ENCODE data around the gene TSHZ2. TPM values are rescaled to one million over a fixed set of nuclear protein-coding genes. Genes with fewer than 3 reads are reported as not detected.

The TSHZ2 gene
- total RNA-seq, 4 donors from 2014 or later, result 28.6 to 40.1 (median 35.5) TPM

DNA sequence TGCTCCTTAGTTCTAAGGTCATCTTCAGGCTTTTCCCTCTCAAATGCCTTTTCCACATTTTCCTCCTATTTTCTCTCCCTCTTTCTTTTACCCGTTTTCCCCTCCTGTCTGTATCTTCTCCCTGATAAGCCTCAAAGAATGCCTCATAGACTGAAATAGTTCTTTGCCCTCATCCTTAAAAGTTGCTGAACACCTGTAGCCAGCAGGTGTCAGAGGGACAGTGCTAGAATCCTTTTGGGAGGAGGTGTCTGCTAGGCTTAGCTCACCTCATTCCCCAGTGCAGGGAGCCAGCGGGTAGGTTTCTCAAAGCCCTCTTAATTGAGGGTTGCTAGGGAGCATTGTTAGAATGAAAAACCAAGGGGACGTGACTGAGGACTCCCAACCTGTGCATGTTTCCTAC lies 204.0 kb downstream of the TSHZ2 start:
- TF ChIP-seq, protein P1, sequence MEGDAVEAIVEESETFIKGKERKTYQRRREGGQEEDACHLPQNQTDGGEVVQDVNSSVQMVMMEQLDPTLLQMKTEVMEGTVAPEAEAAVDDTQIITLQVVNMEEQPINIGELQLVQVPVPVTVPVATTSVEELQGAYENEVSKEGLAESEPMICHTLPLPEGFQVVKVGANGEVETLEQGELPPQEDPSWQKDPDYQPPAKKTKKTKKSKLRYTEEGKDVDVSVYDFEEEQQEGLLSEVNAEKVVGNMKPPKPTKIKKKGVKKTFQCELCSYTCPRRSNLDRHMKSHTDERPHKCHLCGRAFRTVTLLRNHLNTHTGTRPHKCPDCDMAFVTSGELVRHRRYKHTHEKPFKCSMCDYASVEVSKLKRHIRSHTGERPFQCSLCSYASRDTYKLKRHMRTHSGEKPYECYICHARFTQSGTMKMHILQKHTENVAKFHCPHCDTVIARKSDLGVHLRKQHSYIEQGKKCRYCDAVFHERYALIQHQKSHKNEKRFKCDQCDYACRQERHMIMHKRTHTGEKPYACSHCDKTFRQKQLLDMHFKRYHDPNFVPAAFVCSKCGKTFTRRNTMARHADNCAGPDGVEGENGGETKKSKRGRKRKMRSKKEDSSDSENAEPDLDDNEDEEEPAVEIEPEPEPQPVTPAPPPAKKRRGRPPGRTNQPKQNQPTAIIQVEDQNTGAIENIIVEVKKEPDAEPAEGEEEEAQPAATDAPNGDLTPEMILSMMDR (IDR thresholded peaks at IDR 0.05; ENCODE audit: low read depth), result no peak

DNA sequence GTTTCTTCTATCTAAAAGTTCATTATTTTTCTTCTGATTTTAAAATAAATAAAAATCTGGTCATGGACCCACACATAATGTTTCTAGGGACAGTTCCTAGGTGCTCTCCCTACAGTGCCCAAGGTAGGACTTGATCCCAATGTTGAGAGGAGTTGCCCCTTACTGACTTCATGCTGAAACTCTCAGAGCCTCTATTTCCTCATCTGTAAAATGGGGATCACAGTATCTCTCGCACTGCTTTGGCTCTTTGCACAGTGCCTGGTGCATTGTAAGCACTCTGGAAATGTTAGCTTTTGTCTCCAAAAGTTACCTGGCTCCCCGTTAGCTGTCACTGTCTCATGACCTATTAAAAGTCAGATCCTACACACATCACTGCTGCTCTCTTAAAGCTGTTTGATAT lies 205.5 kb downstream of the TSHZ2 start:
- TF ChIP-seq, protein P1 (IDR thresholded peaks at IDR 0.05; ENCODE audit: low read depth), result no peak

DNA sequence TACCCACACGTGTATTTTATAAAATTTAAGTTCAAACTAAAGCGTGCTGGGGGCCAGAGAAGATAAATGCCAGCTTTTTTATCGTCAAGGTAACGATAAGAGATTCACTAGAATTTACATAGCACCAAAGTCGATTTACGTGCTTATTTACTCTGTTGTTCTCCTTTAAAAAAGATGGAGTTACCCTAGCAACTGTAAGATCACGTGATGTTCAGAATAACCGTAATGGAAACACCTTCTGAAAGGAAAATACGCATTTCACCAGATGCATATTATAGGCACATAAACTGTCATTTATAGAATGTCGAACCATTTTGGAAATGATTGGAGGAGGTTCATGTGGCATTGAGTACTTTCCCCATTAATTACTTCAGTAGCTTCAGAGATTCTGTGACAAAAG lies 207.6 kb downstream of the TSHZ2 start:
- TF ChIP-seq, protein P1 (IDR thresholded peaks at IDR 0.05; ENCODE audit: low read depth), result no peak

DNA sequence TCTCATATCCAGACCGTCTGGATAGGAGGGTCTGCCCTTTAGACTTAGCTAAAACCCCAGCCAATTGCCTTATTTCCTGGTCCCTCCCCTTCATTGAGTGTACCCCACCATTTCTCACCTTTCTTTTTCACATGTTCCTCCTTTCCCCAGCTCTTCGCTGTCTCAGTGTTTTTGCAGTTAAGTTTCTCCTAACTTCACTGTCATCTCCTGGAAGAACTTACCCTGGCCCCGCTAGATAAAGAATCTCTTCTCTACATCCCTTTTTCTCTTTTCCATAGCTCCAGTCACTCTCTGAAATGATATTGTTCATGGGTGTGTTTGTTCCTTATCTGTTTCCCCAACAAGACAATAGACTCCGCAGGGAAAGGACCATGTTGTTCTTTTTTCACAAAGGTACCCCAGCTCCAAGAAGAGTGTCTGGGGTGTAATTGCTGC lies 208.8 kb downstream of the TSHZ2 start:
- TF ChIP-seq, protein P1 (IDR thresholded peaks at IDR 0.05; ENCODE audit: low read depth), result no peak

DNA sequence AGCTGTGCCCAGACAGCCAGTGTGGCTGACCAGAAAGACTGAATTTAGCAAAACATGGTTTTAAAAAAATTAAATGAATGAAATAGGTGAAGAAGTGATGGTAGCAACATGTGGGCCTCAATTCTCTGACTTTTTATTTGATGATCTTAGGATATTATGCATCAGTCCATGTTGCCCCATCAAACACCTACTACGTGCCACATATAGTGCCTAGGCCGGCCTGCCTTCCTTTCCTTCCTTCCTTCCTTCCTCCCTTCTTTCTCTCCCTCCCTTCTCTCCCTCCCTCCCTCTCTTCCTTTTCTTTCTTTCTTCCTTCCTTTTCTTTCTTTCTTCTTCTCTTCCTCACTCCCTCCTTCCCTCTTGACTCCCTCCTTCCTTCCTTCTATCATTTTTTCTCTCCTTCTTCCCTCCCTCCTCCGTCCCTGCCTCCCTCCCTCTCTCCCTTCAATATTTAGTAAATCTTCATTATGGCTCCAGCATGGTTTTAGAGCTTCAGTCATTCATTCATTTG lies 209.8 kb downstream of the TSHZ2 start:
- TF ChIP-seq, protein P1 (IDR thresholded peaks at IDR 0.05; ENCODE audit: low read depth), result no peak

DNA sequence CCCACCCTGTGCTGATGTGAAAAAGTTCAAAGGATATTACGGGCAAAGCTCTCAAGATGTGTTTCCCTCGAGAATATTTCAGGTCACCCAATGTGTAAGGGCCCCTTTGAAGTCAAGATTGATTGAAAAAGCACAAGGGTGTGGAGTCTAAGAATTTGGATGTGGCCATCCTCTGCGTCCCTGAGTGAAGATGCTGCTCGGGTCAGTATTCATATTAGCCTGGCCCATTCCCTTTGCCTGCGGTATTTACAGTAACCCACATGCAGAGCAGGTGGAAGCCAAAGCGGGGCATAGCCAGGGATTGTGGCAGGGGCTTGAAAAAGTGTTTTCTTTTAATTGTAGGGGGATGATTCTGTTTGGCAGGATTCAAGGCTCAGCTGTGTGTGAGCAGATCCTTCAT lies 211.0 kb downstream of the TSHZ2 start:
- TF ChIP-seq, protein P1 (IDR thresholded peaks at IDR 0.05; ENCODE audit: low read depth), result no peak

DNA sequence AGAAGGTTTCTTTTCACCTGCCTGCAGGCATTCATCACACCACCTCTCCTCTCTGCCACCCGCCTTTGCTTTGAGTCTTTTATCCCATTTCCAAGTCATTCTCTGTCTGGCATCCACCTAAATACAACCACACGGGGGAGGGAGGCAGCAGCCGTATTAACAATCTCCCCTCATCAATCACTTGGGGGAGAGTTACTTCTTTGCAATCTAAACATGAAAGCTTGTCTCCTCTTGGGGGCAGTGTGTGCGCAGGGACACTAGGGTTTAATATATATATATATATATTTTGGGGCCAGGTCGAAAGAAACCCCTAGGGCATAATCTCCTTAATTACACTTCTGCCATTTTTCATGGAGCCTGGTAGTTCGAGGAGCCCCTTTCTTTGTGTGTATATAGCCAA lies 214.5 kb downstream of the TSHZ2 start:
- TF ChIP-seq, protein P1 (IDR thresholded peaks at IDR 0.05; ENCODE audit: low read depth), result no peak
